HG02763 (cell line): ENCODE measurements around the gene FOXL2.
"Not testable (repeated sequence)": the region's sequence is repeated elsewhere in the genome, so short reads cannot be mapped to it uniquely, and the experiment has no call there.

Experiments
- ATAC-seq: cut with Tn5 transposase; IDR thresholded peaks from one replicate; pipeline ENCODE4 v1.9.1; 2021; ENCODE audit warnings: mild to moderate bottlenecking, moderate library complexity; ENCODE audit not compliant: unreplicated experiment

Gene FOXL2

GRCh38 chr3:138933981-138934691 lies 12.8 kb downstream of the FOXL2 start:
- ATAC-seq = no peak

- no peak for ATAC-seq
Measured at GRCh38 chr3:138933068-138933668, 13.8 kb downstream of the FOXL2 start.

DNA sequence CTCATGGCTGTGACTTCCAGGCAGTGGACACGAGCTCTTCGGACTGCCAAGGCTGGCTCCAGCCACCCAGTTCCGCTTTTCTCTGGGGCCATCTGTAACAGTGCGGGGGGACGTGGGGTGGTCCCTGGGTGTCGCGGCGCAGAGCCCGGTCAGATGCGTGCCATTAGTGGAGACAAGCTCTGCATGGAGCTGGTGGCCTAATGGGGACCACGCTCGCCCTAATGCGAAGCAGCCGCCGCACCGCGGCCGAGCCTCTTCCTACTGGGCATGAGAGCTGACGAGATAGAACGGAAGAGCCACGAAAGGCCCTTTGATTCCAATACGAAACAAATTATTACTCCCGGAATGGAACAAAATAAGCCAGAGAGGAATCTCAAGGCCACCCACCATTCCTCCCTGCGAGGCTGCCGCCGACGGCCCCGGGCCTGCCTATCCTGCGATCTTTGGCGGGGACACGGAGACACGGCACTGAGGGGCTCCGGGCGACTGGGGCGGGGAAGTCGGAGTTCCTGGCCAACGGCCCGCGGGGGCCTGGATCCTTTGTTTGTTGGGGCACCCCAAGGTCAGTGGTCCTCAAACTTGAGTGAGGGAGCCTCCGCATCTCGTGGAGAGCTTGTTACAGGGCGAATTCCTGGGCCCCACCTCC lies 18.1 kb downstream of the FOXL2 start:
- no peak for ATAC-seq

DNA sequence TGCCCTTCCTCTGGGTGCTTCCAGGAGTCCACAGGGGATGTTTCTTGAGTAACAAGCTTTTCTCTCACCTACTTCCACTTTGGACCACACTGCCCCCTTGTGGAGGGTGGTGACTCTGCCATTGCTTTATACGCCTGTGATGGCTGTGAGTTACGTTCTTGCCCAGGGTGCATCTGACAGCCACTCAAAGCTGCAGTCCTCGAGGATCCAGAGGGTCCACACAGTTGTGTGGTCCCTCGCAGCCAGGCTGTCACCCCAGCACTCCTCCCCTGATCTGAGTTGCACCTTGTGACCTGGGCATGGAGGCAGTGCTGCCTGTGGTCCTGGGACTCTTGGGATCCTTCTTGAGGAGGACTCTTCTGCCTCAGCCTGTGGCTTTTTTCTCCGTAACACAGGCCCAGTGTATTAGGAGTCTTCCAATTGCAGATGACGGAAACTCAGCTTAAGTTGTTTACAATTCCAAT lies 23.4 kb downstream of the FOXL2 start:
- peak; percentile 69 for ATAC-seq

DNA sequence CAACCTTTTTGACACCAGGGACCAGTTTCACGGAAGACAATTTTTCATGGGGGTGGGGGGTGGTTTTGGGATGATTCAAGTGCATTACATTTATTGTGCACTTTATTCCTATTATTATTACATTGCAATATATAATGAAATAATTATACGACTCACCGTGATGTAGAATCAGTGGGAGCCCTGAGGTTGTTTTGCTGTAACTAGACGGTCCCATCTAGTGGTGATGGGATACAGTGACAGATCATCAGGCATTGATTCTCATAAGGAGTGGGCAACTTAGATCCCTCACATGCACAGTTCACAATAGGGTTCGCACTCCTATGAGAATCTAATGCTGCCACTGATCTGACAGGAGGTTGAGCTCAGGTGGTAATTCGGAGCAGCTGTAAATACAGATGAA lies 24.5 kb downstream of the FOXL2 start:
- ATAC-seq = not testable (repeated sequence)

DNA sequence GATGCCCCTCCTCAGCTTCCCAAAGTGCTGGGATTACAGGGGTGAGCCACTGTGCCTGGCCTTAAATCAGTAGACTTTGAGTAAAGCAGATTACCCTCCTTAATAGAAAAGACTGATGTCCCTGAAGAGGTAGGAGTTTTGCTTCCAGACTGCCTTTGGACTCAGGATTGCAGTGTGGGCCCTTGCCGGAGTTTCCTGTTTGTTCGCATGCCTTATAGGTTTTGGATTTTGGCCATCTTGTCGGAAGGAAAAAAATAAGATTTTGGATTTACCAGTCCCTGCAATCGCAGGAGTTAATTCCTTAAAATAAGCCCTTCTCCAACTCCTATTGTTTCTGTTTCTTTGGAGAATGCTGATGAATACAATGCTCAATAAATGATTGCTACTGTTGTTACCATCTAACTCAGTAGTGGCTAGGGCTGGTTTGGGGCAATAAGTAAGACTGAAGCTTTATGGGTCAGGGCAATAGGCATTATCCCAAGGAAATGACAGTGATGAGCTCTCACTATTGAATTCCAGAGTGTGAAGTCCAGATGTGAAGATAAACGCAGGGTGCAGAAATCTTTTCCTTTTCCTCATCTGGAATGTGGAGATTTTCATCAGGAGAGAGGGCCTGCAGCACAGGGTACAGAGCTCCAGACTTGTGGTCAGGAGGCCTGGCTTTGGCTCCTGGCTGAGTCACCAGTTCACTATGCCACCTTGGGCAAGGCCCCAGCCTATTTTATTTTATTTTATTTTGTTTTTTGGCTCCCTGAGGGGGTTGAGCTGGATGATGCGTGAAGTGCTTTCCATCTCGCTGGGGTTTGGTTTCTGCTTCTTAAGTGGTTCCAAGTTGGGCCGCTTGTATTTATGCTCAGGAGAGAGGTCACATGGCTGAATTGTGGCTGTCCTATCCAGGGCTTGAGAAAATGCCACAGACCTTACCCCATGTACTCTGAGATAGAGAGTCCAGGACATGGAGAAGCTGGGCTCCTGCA lies 25.3 kb downstream of the FOXL2 start:
- no peak for ATAC-seq

- ATAC-seq = no peak
Measured at GRCh38 chr3:138919325-138919724, 27.6 kb downstream of the FOXL2 start.

DNA sequence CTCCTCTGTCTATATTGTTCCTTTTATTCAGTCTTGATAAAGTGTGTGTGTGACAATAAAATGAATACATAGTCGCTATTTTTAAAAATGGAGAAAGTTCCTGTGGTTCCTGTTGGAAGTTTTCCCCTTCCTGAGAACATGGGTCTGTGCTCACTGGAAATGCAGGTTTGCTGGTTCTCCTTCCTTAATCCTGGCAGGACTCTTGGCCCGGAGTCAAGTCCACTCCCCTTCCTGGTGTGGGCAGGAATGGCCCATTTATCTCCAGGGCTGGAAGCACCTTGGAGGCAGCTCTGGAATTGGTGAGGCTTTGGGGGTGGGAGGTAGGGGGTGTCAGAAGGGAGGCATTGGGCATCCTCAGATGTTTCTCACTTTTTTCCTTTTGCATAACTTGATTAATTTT lies 30.1 kb downstream of the FOXL2 start:
- ATAC-seq = no peak

DNA sequence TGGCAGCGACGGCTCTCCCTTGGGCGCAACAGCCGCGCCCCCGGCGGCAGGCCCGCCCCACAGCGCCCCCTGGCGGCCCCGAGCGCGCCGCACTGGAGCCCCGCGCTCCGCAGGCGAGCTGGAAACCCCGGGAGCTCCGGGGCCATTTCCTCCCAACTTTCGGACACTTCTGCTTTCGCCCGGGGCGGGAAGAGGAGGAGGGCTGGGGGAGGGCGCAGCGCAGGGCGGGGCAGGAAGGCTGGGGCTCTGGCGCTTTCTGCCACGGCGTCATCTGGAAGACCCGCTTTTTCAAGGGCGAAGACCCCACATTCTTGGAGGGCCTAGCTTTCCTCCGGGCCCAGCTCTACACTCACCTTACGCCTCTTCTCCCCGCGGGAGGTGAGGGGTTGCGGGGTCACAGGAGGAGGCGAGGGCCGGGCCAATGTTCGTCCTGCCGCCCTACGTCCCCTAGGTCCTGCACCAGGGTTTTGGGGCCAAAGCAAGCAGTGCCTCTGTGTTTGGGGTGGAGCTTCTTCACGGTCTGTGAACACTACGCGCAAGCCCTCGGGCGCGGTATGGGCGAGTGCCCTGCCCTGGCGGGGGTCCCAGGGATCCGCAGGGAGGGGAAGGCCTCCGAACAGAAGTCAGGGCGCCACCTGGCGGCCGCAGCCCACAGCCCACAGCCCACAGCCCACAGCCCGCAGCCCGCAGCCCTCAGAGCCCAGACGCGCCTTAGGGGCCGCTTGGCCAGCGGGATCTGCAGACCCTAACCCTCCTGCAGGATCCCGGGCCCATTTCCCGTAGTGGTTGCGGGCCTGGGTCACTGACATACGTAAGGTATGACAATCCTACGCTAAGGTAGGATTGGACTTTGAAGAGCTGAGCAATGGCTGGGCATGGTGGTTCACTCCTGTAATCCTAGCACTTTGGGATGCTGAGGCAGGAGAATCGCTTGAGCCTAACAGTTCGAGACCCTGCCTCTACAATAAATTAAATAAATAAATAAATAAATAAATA lies 31.1 kb downstream of the FOXL2 start:
- ATAC-seq = peak; percentile 83

DNA sequence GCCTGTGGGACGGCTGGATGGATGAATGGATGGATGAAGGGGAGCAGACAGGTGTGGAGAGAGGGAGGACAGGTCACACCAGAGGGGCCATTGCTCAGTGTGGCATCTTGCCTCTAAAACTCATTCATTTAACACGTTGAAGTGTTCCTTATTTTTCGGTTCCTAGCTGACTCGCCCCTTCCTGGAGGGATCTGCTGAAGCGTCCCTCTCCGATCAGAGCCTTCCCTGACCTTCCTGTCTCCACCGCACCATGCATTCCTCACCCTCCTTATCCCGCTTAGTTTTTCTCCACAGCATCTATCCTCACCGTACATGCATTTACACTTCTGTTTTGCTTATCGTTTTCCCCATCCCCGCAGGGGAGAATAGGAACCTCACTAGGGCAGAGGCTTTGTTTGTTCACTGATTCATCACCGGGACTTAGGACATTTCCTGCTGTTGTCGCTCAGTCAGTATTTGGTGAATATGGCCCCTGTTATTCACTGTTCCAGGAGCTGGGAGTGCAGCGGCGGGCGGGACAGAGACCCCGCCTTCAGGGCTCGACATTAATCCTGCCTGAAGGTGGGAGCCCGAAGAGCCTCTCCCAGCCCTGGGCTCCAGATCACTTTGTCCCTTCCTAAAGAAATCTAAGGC lies 32.0 kb downstream of the FOXL2 start:
- peak; percentile 12 for ATAC-seq

- no peak for ATAC-seq
Measured at GRCh38 chr3:138913766-138914165, 33.2 kb downstream of the FOXL2 start.

DNA sequence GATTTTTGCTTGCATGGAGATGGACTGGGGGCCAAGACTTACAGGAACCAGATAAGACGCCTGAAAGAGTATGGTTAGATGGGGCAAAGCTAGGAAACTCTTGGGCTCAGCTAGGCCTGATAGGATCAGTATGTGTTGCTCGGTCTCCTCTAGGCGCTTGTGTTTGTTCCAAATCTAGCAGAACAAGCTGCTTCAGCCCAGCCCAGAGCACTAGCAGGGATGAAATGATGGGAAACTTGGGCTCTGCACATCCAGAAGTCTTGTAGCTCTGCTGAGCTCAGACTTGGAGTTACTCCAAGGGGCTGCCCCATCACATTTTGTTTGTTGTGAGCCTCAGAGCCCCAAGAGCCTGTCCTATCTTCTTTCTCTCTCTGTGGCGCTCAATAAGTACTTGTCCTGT lies 34.7 kb downstream of the FOXL2 start:
- no peak for ATAC-seq

- no peak for ATAC-seq
Measured at GRCh38 chr3:138911621-138912020, 35.3 kb downstream of the FOXL2 start.

DNA sequence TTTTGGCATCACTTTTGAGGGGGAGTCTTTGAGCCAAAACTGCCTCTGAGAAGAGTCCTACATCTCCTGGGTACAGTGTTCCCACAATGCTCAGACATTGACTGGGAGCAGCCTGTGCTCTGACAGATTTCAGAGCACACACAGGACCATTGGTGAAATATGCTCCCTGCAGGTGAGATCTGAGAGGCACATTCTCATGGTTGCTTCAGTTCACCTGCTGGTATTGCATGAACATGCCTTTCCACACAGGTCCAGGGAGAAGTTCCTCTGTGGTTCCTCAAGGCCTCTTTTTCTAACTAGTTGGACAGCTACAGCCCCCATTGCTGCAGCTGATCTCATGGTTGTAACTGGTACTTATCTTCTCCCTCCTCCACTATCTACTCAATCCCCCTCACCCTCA lies 37.0 kb downstream of the FOXL2 start:
- ATAC-seq = no peak

- no peak for ATAC-seq
Measured at GRCh38 chr3:138908846-138909245, 38.1 kb downstream of the FOXL2 start.

GRCh38 chr3:138907539-138907938 lies 39.4 kb downstream of the FOXL2 start:
- ATAC-seq = no peak

DNA sequence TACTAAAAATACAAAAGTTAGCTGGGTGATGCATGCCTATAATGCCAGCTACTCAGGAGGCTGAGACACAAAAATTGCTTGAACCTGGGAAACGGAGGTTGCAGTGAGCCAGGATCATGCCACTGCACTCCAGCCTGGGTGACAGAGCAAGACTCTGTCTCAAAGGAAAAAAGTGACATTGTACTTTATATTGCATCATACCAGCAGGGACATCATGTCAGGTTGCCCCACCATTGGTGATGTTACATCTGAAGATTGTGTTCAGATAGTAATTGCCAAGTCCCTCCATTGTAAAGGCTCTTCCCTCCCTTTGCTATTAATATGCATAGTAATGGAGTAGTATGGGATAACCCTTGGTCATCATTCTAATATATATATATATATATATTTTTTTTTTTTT lies 44.8 kb downstream of the FOXL2 start:
- no peak for ATAC-seq

DNA sequence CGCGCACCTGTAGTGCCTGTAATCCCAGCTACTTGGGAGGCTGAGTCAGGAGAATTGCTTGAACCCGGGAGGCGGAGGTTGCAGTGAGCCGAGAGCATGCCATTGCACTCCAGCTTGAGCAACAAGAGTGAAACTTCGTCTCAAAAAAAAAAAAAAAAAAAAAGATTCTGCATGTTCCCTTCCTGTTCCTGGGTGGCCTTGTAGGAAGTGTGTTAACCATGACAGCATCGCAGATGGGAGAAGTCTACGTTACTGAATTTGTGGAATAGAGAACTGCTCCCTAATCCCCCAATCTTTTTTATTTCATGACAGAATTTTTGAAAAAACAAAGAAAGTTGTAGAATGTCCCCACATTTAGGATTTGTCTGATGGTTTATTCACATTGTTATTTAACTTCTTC lies 45.4 kb downstream of the FOXL2 start:
- ATAC-seq = no peak

DNA sequence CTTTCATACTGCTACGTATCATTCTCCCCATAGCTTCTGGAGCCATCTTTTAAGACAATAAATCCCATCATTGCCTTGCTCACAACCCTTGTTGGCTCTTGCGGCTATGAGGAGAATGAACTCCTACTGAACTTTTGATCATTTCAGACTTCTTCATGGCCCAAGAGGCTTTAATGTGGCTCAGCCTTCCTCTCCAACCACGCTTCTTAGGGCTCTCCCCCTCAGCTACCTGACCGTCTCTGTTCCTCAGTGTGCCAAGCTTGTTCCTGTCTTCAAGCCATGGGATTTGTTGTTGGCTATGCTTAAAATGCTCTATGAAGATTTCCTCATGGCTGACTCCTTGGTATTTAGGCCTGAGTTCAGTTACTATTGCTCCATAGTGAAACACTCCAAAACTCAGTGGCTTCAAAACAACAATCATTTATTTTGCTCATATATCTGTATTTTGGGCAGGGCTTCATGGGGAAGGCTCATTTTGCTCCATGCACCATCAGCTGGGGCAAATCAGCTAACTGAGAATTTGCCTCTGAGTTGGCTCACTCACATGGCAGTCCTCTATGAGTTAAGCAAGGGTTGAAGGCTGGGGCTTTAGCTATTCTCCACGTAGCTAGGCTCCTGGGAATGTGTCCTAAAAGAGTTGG lies 47.5 kb downstream of the FOXL2 start:
- no peak for ATAC-seq
